Measurements from ENCODE around the gene IGFBP2. TPM values are rescaled to one million over a fixed set of nuclear protein-coding genes. Genes with fewer than 3 reads are reported as not detected.

IGFBP2 gene
- total RNA-seq, 2 donors from 2014 or later: 106 to 177 TPM

DNA sequence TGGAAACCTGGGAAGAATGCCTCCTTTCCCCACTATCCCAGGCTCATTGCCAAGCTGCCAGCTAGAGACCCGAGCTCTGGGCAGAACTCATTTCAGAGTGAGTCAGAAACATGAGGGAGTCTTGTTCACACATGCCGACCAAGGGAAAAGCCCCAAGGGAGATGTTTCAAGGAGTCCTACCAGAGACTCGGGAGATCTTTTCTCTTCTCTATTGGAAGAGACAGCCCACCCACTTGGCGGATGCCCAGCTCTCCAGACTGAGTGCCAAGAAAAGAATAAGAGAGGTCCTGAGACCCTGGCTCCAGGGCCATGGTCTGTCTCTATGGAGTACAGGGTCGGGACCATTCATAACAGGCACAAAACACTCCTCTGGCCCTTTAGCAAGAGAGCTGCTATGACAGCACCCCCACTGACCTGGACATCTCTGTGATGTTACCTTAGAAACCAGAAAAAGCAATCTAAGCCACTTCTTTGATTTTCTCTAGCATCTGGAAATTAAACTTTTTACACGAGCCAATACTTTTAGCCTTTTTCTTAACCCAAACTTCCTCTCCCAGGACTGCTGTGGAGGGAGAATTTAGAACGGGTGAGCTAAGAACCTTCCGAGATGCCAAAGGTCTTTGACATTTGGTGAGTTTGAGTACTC lies 80.6 kb downstream of the IGFBP2 start:
- Histone ChIP-seq H3K9ac (ENCODE audit: low read depth in 2 of 2, low read length in 2 of 2) (no peak overlapping the region), H3K9me3 (no peaks in the 10 kb centered on the region), H3K4me1 (no peaks in the 10 kb centered on the region), H3K27ac (no peak overlapping the region), H3K4me3 (no peak overlapping the region), H3K27me3 (no peaks in the 10 kb centered on the region), H3K36me3 (no peaks in the 10 kb centered on the region)
- DNase-seq: no peak
- intact Hi-C loops (cut with DNase I): no loop called here
- TF ChIP-seq CTCF (IDR thresholded peaks at IDR 0.05): no peak

Other genes with a start within 250 kb of the IGFBP2 start
- gene SMARCAL1, start 220.9 kb upstream of the IGFBP2 start, total RNA-seq: 10 to 100 TPM; 13.8 to 18.1 TPM
- gene RPL37A, start 134.6 kb upstream of the IGFBP2 start, total RNA-seq: 1,000 to 10,000 TPM; 1,895 to 2,156 TPM
- gene IGFBP5, start 62.1 kb downstream of the IGFBP2 start, total RNA-seq: 10 to 100 TPM; 44.6 to 68.2 TPM
- gene TNP1, start 226.6 kb downstream of the IGFBP2 start, total RNA-seq: not detected